Activated CD8-positive, alpha-beta memory T cell treated with anti-CD3 and anti-CD28 coated beads for 4 hours (primary cell): ENCODE data around the gene MUC13.

Experiments
- DNase-seq, 2 donors: peaks; one replicate each; pipeline ENCODE4 v3.0.0-alpha.2; 2020; ENCODE audit warnings: low read depth in 2 of 2

Gene MUC13

DNA sequence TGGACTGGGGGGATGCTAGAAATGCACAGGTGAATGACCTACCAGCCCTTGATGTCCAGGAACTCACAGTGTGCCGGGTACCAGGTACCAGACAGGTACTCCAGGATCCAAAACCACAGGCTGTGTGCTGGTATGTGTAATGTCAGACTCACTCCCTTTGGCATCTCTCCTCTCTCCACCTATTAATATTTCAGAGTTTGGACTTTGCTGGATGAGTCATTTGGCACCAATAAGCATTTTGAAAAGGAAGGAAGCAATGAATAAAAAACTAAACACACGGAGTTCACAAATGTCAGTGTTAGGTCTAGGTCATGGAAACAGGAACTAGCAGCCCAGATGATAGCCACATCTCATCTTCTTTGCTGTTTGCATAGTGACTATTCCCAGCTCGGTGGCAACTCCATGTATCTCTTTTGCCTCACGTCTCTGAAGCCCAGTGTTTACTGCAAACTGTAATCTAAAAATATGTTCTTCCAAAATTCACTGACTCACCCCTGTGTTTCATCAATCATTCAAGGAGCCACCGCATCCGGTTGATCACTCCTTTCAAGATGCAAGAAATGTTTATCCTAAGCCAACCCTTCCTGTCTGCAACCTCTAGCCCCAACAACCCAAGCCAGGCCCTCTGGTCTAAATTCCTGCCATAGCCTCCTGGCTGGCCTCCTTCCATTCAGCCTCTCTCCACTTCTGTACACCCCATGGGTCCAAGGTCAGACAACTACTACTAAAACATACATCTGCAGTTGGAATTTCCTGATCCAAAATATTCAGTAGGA, 55.8 kb downstream of the MUC13 start:
- no peak for DNase-seq

DNA sequence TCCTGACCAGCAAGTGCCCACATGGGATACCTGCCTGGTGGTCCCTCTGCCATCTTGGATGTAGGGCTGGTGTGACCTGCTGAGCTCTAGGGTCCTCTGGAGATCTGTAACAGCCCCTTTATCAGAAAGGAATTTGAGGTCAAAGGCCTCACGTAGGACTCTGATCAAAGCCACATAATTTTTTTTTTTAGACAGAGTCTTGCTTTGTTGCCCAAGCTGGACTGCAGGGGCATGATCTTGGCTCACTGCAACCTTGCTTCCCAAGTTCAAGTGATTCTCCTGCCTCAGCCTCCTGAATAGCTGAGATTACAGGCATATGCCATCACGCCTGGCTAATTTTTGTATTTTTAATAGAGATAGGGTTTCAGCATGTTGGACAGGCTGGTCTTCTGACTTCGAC, 56.9 kb downstream of the MUC13 start:
- DNase-seq: no peak

DNA sequence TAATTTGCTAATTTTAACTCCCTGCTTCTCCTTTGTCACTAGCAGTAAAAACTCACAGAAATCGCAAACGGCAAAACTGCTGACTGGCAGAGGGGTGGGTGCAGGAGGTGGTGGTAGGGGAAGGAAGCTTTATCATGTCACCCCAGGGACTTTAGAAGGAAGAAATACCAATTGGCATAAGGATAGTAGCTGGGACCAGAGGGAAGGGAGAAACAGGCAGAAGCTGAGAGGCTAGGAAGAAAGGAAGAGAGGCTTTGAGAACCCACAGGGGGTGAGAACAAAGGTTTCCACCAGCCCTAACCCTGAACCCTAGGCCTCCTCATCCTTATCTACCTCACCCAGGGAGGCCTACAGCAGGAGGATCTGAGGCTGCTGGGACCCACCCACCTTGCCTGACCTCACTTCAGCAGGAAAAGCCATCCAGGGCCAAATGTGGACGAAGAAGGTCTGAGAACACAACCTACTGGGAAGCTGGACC, 58.1 kb downstream of the MUC13 start:
- DNase-seq: no peak

DNA sequence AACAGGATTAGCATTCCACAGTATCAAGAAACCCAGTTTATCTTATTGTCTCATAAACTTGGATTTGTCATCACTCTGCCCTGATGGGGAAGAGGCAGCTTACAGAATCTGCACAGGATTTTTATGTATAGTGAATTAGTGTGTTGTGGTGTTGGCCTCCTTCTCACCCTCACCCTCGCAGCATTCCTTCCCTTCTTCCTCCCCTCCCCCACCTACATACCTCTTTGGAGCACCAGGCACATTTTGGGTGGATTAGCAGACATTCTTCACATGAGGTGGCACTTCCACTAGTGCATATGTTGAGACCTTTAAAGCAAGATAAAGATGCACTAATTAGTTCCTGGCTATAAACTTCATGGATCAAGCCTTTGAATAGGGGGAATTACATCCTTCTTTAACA, 61.3 kb downstream of the MUC13 start:
- no peak for DNase-seq

DNA sequence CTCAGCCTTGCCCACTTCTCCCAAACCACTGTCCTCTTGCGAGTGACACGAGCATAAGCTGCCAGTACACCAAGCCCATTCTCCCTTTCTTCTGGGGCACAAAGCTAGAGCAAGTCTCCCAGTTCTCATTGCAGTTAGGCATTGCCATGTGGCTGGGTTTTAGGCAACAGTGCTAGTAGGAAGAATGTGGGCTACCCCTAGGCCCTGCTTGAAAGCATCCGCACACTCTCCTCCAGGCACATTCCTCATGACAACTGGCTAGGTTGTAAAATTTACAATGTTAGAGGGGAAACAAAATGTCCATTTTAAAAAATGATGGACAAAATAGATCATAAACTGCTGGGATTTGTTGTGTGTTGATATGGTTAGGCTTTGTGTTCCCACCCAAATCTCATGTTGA, 67.0 kb downstream of the MUC13 start:
- no peak for DNase-seq

DNA sequence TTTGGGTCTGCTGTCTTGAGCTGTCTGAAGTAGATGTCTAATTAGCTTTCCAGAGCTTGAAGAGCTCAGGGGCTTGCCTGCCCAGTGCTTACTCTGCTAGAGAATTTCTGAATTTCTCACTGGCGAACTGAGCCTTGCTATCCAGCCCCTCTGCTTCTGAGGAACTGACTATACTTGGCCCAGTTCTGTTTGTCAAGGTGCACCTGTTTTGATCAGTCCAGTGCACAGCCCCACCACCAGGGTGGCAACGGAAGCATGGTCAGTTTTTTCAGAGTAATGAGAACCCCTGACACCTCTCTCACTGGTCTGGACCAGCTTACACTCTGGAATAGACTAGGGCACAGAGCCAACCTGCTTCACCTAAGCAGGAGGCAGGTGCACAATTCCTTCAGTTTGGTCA, 72.5 kb downstream of the MUC13 start:
- DNase-seq: no peak

DNA sequence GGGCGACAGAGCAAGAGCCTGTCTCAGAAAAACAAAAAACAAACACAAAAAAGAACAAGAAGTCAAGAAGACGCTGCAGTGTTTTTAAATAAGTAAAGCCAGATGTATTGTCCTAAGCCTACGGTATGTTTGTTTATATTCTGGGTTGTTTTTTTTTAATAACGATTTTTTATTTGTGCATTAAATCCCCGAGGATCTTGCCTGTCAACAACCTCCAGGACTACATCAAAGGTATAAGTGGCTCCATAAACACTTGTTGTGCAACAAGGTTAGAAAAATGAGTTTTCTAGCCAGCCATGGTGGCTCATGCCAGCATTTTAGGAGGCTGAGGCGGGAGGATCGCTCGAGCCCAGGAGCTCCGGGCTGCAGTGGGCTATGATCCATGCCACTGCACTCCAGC, 73.5 kb downstream of the MUC13 start:
- no peak for DNase-seq

DNA sequence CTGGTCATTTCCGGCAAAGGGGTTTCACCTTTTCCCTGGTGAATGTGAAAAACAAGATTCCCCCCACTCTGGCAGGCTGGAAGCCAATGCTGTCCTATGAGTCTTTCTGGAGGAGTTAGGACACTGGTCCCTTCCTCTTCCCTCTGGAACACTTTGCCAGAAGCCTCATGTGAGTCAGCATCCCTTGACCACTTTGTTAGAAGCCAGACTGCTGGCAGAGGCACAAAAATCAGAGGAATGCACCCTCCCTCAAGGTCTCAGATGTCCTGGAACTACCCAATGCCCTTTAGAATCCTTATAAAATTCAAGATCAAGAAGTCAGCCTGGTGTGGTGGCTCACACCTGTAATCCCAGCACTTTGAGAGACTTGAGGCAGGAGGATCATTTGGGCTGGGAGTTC, 74.0 kb downstream of the MUC13 start:
- DNase-seq: no peak

DNA sequence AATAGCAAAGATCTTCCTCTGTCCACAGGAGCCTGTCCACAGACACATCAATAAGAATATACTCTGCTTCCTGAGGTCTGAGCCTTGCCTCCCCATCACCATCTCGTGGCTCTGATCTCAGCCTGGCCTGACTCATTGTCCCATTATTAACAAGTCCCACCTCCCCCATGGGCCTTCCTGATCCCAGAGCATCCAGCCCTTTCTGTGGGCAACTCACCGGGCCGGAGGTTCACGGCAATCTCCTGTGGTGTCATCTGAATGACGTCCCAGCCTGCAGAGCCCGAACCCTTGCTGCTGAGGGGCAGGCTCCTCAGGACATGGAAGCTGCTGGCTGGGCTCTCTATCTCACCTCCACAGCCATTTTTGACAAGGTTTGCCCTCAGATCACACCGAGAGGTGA, 75.5 kb downstream of the MUC13 start:
- no peak for DNase-seq

DNA sequence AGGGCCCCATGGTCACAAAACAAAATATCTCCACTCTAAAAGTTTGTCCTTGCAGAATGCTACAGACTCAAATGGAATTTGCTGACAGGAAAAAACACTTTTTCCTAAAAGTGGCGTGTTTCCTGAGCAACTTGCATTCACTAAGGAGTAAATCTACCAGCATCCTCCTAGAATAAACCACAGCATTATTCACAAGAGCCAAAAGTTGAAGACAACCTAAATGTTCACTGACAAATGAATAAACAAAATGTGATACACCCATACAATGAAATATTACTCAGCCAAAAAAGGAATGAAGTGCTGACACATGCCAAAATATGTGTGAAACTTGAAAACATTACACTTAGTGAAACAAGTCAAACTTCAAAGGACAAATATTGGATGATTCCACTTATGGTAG, 76.3 kb downstream of the MUC13 start:
- no peak for DNase-seq

DNA sequence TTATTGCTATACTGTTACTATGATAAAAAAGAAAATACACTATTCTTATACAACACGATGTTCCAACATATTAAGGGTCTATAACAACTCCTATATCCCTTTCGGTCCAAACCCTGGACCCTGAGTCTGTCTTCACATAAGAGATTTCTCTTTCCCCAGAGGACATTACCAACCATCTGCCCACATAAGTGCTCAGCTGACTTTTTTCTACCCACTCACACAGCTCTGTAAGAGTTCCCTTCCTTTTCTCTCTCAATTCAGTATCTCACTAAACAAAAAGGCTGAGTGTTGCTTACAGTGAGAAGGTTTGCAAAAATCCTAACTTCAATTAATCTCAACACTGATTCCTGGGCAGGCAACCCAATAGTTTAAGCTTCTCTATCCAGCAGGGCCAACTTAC, 77.9 kb downstream of the MUC13 start:
- DNase-seq: no peak
